SK-N-MC (cell line): ENCODE measurements around the gene GRIK3.

Experiments
- EZH2 ChIP-seq: fragments of 200-600 bp; sonication (generic); IDR thresholded peaks from one replicate; pipeline ENCODE4 v1.6.1; 2017; ENCODE audit warnings: antibody characterized with exemption
- POLR2AphosphoS5 ChIP-seq: IDR thresholded peaks from 2 replicates; pipeline ENCODE4 v1.6.1; 2012; ENCODE audit warnings: mild to moderate bottlenecking, low read depth, low read length, borderline replicate concordance

- TF ChIP-seq EZH2, result no peak
- no peak for TF ChIP-seq POLR2AphosphoS5
Measured at GRCh38 chr1:36909946-36910725, 124.2 kb downstream of the GRIK3 start.
